Caco-2 (cell line): Measurements from ENCODE around the gene SSTR3. TPM values are rescaled to one million over a fixed set of nuclear protein-coding genes. Genes with fewer than 3 reads are reported as not detected.
A peak's percentile ranks its signal among the peaks of the same experiment; 100 is the strongest.

Source experiments
- BruUV-seq: library from RNA; stranded (reverse); fragments of 400-500 nt; replicated peaks from 2 replicates; lab custom pipeline; 2021; lab: Mats Ljungman, UMichigan
- CTCF ChIA-PET: fragments of 300-600 bp; sonication (Branson Sonifier 250); formaldehyde crosslinking; loops from one replicate; lab custom pipeline; 2022; ENCODE audit warnings: antibody characterized with exemption; lab: Charles Lee
- POLR2A ChIA-PET: fragments of 300-600 bp; sonication (Branson Sonifier 250); formaldehyde crosslinking; loops from one replicate; lab custom pipeline; 2022; ENCODE audit warnings: antibody characterized with exemption; lab: Charles Lee
- DNase-seq, 2 experiments: peaks; one replicate each; pipeline versions ENCODE4 v3.0.0 to v3.0.0-alpha.2; 2020 to 2022
- H3K27me3 ChIP-seq: replicated peaks from 2 replicates; pipeline ENCODE4 v1.6.0; 2011; ENCODE audit warnings: low read length; ENCODE audit not compliant: control insufficient read depth, insufficient read depth
- H3K36me3 ChIP-seq: 2 replicates; pipeline ENCODE4 v1.5.1; 2011; ENCODE audit warnings: low read length; ENCODE audit not compliant: control insufficient read depth, insufficient read depth
- H3K4me1 ChIP-seq: fragments of 250-450 bp; sonication (Bioruptor Pico); 2 replicates; pipeline ENCODE4 v1.5.1; 2020; ENCODE audit warnings: mild to moderate bottlenecking
- H3K4me3 ChIP-seq: 2 replicates; pipeline ENCODE4 v1.5.1; 2011; ENCODE audit warnings: low read depth, mild to moderate bottlenecking, control low read depth, low read length
- H3K9me3 ChIP-seq: fragments of 250-450 bp; sonication (Bioruptor Pico); 2 replicates; pipeline ENCODE4 v1.5.1; 2020; ENCODE audit warnings: mild to moderate bottlenecking, moderate library complexity
- H3K27ac Mint-ChIP-seq: one replicate; pipeline ENCODE4 v1.8.0; 2022; ENCODE audit warnings: mixed read lengths; ENCODE audit not compliant: unreplicated experiment
- H3K27me3 Mint-ChIP-seq: one replicate; pipeline ENCODE4 v1.8.0; 2022; ENCODE audit warnings: mixed read lengths; ENCODE audit not compliant: insufficient read depth, unreplicated experiment
- H3K36me3 Mint-ChIP-seq: one replicate; pipeline ENCODE4 v1.8.0; 2022; ENCODE audit warnings: mild to moderate bottlenecking, mixed read lengths; ENCODE audit not compliant: insufficient read depth, unreplicated experiment
- H3K4me1 Mint-ChIP-seq: one replicate; pipeline ENCODE4 v1.8.0; 2022; ENCODE audit warnings: low read depth, mixed read lengths; ENCODE audit not compliant: unreplicated experiment
- H3K4me3 Mint-ChIP-seq: one replicate; pipeline ENCODE4 v1.8.0; 2022; ENCODE audit warnings: mild to moderate bottlenecking, moderate library complexity, mixed read lengths; ENCODE audit not compliant: unreplicated experiment
- H3K9me3 Mint-ChIP-seq: one replicate; pipeline ENCODE4 v1.8.0; 2022; ENCODE audit warnings: mixed read lengths; ENCODE audit not compliant: unreplicated experiment
- CTCF ChIP-seq, 2 experiments: fragments of 200-600 bp in 1 of 2; IDR thresholded peaks; 1 replicate in 1 of 2; 2 replicates in 1 of 2; pipeline versions ENCODE4 v1.5.1 to v1.8.0; 2011 to 2022; ENCODE audit warnings: antibody characterized with exemption in 1 of 2, control low read depth in 1 of 2, inconsistent platforms in 1 of 2, low read depth in 1 of 2, low read length in 1 of 2, mild to moderate bottlenecking in 1 of 2, moderate library complexity in 1 of 2; ENCODE audit not compliant: insufficient read depth in 1 of 2, severe bottlenecking in 1 of 2, unreplicated experiment in 1 of 2
- intact Hi-C: fragments of 100-400 bp; cut with micrococcal nuclease; formaldehyde crosslinking; loops from one replicate; pipeline ENCODE4 v1.10.0; 2022; ENCODE audit not compliant: unreplicated experiment
- total RNA-seq: library from RNA; stranded (reverse); gene quantifications from 2 replicates; pipeline ENCODE4 v1.2.3, GENCODE V29; 2022

The SSTR3 gene
- total RNA-seq, 1 experiment from 2014 or later = not detected

- no peak overlapping the region for H3K4me3 ChIP-seq
- H3K9me3 ChIP-seq = peaks cover 11% of the 10 kb centered on the region
- TF ChIP-seq CTCF (IDR thresholded peaks at IDR 0.05; ENCODE audit: insufficient read depth in 1 of 2, low read depth in 1 of 2, low read length in 1 of 2, severe bottlenecking in 1 of 2, unreplicated experiment in 1 of 2) = no peak
- H3K27me3 ChIP-seq = no peaks in the 10 kb centered on the region
- Mint-ChIP-seq H3K4me3 (no peak overlapping the region), H3K9me3 (peaks cover 6% of the 10 kb centered on the region), H3K4me1 (no peaks in the 10 kb centered on the region), H3K27me3 (no peaks in the 10 kb centered on the region), H3K27ac (no peak overlapping the region), H3K36me3 (no peaks in the 10 kb centered on the region)
- H3K4me1 ChIP-seq = no peaks in the 10 kb centered on the region
- H3K36me3 ChIP-seq = no peaks in the 10 kb centered on the region
- CTCF ChIA-PET = no interaction called here
- no peak for DNase-seq
- intact Hi-C loops = no loop called here
- BruUV-seq = no TSS peak
- POLR2A ChIA-PET = no interaction called here
Observed at GRCh38 chr22:37156686-37157435, 55.4 kb downstream of the SSTR3 start.

- Mint-ChIP-seq H3K9me3 (peaks cover 15% of the 10 kb centered on the region), H3K4me1 (no peaks in the 10 kb centered on the region), H3K36me3 (no peaks in the 10 kb centered on the region), H3K27ac (no peak overlapping the region), H3K4me3 (no peak overlapping the region), H3K27me3 (no peaks in the 10 kb centered on the region)
- TF ChIP-seq CTCF (IDR thresholded peaks at IDR 0.05; ENCODE audit: insufficient read depth in 1 of 2, low read depth in 1 of 2, low read length in 1 of 2, severe bottlenecking in 1 of 2, unreplicated experiment in 1 of 2) = no peak
- intact Hi-C loops = no loop called here
- BruUV-seq = no TSS peak
- Histone ChIP-seq H3K9me3 (peaks cover 9% of the 10 kb centered on the region), H3K36me3 (no peaks in the 10 kb centered on the region), H3K4me3 (no peak overlapping the region), H3K27me3 (no peaks in the 10 kb centered on the region), H3K4me1 (no peaks in the 10 kb centered on the region)
- ChIA-PET CTCF (no interaction called here), POLR2A (no interaction called here)
- DNase-seq = no peak
Observed at GRCh38 chr22:37155971-37156370, 56.3 kb downstream of the SSTR3 start.

- ChIA-PET POLR2A (no interaction called here), CTCF (no interaction called here)
- Histone ChIP-seq H3K9me3 (0 out of 2 replicates have a peak, but pooled peaks cover 7% of the 10 kb centered on the region), H3K4me3 (no peak overlapping the region), H3K4me1 (no peaks in the 10 kb centered on the region), H3K27me3 (no peaks in the 10 kb centered on the region), H3K36me3 (no peaks in the 10 kb centered on the region)
- Mint-ChIP-seq H3K27ac (peak overlapping the region; percentile 12), H3K4me1 (no peaks in the 10 kb centered on the region), H3K27me3 (no peaks in the 10 kb centered on the region), H3K9me3 (peaks cover 19% of the 10 kb centered on the region), H3K36me3 (no peaks in the 10 kb centered on the region), H3K4me3 (no peak overlapping the region)
- intact Hi-C loops = no loop called here
- TF ChIP-seq CTCF (IDR thresholded peaks at IDR 0.05; ENCODE audit: insufficient read depth in 1 of 2, low read depth in 1 of 2, low read length in 1 of 2, severe bottlenecking in 1 of 2, unreplicated experiment in 1 of 2) = no peak
- BruUV-seq = no TSS peak
- no peak for DNase-seq
Observed at GRCh38 chr22:37154925-37155712, 57.2 kb downstream of the SSTR3 start.

Other genes starting within 250 kb of the SSTR3 start
- gene TST, start 193.0 kb downstream of the SSTR3 start, total RNA-seq = 37.0 and 44.9 TPM in 2 replicates
- 81.8 and 83.7 TPM in 2 replicates for gene MPST, start 192.7 kb downstream of the SSTR3 start, total RNA-seq
- gene KCTD17, start 160.7 kb downstream of the SSTR3 start, total RNA-seq = 17.2 and 19.8 TPM in 2 replicates
- 1.5 and 1.6 TPM in 2 replicates for gene TMPRSS6, start 102.8 kb downstream of the SSTR3 start, total RNA-seq
- gene IL2RB, start 62.6 kb downstream of the SSTR3 start, total RNA-seq = not detected in 2 replicates
- gene C1QTNF6, start 24.2 kb downstream of the SSTR3 start, total RNA-seq = 7.4 and 7.7 TPM in 2 replicates
- gene RAC2, start 31.8 kb upstream of the SSTR3 start, total RNA-seq = 0.25 TPM in 1 of 2 replicates, not detected in the other
- gene CYTH4, start 70.0 kb upstream of the SSTR3 start, total RNA-seq = not detected in 2 replicates
- gene ELFN2, start 215.0 kb upstream of the SSTR3 start, total RNA-seq = 4.0 and 4.6 TPM in 2 replicates